ENCODE results near the gene RPN2.

The RPN2 gene

DNA sequence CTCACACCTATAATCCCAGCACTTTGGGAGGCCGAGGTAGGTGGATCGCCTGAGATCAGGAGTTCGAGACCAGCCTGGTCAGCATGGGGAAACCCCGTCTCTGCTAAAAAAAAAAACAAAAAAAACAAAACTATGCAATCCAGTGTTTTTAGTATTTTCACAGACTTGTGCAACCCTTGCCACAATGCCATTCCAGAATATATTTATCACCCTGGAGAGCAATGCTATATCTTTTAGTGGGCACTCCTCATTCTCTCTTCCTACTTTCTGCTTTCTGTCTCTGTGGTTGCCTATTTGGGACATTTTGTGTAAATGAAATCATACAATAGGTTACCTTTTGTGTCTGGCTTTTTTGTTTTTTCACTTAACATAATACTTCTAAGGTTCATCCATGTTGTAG, 39.3 kb downstream of the RPN2 start:
- peaks cover 39% of the 10 kb centered on the region for H3K36me3 Mint-ChIP-seq (ENCODE audit: low read depth)
- H3K27me3 Mint-ChIP-seq (ENCODE audit: low read depth) = no peaks in the 10 kb centered on the region
- no peak for DNase-seq (ENCODE audit: low spot score)
- no peaks in the 10 kb centered on the region for H3K9me3 Mint-ChIP-seq
- H3K4me3 Mint-ChIP-seq = no peak overlapping the region
- H3K27ac Mint-ChIP-seq = no peak overlapping the region
- peaks cover 4% of the 10 kb centered on the region for H3K4me1 Mint-ChIP-seq (ENCODE audit: low read depth)

DNA sequence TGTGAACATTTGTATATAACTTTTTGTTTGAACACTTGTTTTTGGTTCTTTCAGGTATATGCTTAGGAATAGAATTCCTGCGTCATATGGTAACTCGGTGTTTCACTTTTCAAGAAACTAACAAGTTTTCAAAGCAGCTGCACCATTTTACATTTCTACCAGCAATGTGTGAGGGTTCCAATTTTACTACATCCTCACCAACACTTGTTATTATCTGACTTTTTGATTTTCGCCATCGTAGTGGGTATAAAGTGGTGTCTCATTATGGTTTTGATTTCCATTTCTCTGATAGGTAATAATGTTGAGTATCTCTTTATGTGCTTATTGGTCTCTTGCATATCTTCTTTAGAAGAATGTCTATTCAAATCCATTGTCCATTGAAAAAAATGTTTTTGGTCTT, 39.8 kb downstream of the RPN2 start:
- Mint-ChIP-seq H3K4me3 (no peak overlapping the region), H3K27me3 (ENCODE audit: low read depth) (no peaks in the 10 kb centered on the region), H3K4me1 (ENCODE audit: low read depth) (peaks cover 4% of the 10 kb centered on the region), H3K27ac (no peak overlapping the region), H3K9me3 (no peaks in the 10 kb centered on the region), H3K36me3 (ENCODE audit: low read depth) (peaks cover 39% of the 10 kb centered on the region)
- DNase-seq (ENCODE audit: low spot score) = no peak

- Mint-ChIP-seq H3K4me1 (ENCODE audit: low read depth) (peaks cover 4% of the 10 kb centered on the region), H3K27ac (no peak overlapping the region), H3K36me3 (ENCODE audit: low read depth) (peaks cover 40% of the 10 kb centered on the region), H3K4me3 (no peak overlapping the region), H3K9me3 (no peaks in the 10 kb centered on the region), H3K27me3 (ENCODE audit: low read depth) (no peaks in the 10 kb centered on the region)
- no peak for DNase-seq (ENCODE audit: low spot score)
These were observed 40.9 kb downstream of the RPN2 start for GRCh38 chr20:37219751-37220668.

DNA sequence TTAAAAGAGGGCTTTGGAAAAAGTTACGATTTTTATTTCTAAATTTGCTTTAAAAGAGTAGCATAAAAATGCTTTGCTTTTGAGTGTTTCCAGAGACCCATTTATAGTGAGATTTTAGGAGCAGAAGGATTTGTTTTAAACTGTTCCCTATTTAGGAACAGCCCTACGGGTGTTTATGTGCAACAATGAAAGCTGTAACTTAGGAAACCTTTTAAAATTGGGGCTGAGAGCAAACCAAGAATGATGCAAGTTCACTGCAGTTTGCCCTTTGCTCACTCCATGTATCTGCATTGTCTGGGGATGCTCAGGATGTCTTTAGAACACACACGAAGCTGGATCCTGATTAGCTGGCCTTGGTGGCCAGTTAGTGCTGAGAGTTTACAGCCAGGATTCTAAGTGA, 41.6 kb downstream of the RPN2 start:
- Mint-ChIP-seq H3K9me3 (no peaks in the 10 kb centered on the region), H3K4me1 (ENCODE audit: low read depth) (peaks cover 4% of the 10 kb centered on the region), H3K36me3 (ENCODE audit: low read depth) (peaks cover 41% of the 10 kb centered on the region), H3K4me3 (no peak overlapping the region), H3K27ac (no peak overlapping the region), H3K27me3 (ENCODE audit: low read depth) (no peaks in the 10 kb centered on the region)
- no peak for DNase-seq (ENCODE audit: low spot score)

DNA sequence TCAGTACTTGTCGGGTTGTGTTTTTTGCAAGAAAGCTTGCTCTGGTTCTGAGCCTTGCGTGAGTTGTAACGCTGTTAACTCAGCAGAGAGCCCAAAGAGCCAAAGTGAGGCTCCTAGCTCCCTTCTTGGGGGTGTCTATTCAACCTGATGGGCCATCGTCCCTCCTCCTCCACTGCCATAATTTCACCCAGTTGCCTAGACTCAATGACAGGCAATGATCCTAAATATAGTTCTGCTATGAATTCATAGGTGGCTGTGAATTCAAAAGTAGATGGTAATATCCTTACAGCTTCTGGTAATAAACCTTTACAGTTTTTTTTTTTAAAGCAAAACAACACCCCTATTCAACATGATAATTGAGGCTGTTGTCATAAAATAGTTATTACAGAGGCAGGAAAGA, 43.0 kb downstream of the RPN2 start:
- H3K4me3 Mint-ChIP-seq = no peak overlapping the region
- DNase-seq (ENCODE audit: low spot score) = no peak
- peaks cover 39% of the 10 kb centered on the region for H3K36me3 Mint-ChIP-seq (ENCODE audit: low read depth)
- no peak overlapping the region for H3K27ac Mint-ChIP-seq
- no peaks in the 10 kb centered on the region for H3K27me3 Mint-ChIP-seq (ENCODE audit: low read depth)
- H3K9me3 Mint-ChIP-seq = no peaks in the 10 kb centered on the region
- H3K4me1 Mint-ChIP-seq (ENCODE audit: low read depth) = peaks cover 4% of the 10 kb centered on the region

- Mint-ChIP-seq H3K9me3 (no peaks in the 10 kb centered on the region), H3K27ac (no peak overlapping the region), H3K4me1 (ENCODE audit: low read depth) (peaks cover 4% of the 10 kb centered on the region), H3K27me3 (ENCODE audit: low read depth) (no peaks in the 10 kb centered on the region), H3K4me3 (no peak overlapping the region), H3K36me3 (ENCODE audit: low read depth) (peaks cover 45% of the 10 kb centered on the region)
- DNase-seq (ENCODE audit: low spot score) = no peak
These were observed 43.9 kb downstream of the RPN2 start for GRCh38 chr20:37223053-37223452.

DNA sequence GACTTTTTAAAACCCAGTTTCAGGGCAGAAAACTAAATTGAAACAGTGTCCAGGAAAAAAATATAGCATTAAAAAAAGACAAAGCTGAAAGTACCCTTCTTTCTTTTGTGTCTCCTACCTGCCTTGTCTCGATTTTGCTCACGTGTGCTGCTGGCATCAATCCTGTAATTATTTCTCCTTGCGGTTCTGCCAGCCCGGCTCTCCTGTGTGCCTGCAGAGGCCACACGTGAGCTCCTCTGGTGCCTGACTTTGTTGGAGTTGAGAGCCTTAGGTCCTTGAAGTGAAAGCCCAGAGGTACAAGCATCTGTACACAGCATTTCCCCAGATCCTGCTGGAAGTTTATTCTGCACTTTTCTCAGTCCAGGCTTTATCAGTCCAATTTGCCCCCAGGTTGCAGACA, 46.0 kb downstream of the RPN2 start:
- no peak for DNase-seq (ENCODE audit: low spot score)
- peak overlapping the region; percentile 50 for H3K27ac Mint-ChIP-seq
- peaks cover 46% of the 10 kb centered on the region for H3K36me3 Mint-ChIP-seq (ENCODE audit: low read depth)
- H3K9me3 Mint-ChIP-seq = no peaks in the 10 kb centered on the region
- H3K4me3 Mint-ChIP-seq = no peak overlapping the region
- peaks cover 2% of the 10 kb centered on the region for H3K4me1 Mint-ChIP-seq (ENCODE audit: low read depth)
- no peaks in the 10 kb centered on the region for H3K27me3 Mint-ChIP-seq (ENCODE audit: low read depth)

GRCh38 chr20:37226889-37227288, 47.8 kb downstream of the RPN2 start:
- Mint-ChIP-seq H3K36me3 (ENCODE audit: low read depth) (peaks cover 57% of the 10 kb centered on the region), H3K27me3 (ENCODE audit: low read depth) (no peaks in the 10 kb centered on the region), H3K9me3 (no peaks in the 10 kb centered on the region), H3K4me1 (ENCODE audit: low read depth) (no peaks in the 10 kb centered on the region), H3K4me3 (no peak overlapping the region), H3K27ac (no peak overlapping the region)
- no peak for DNase-seq (ENCODE audit: low spot score)

- Mint-ChIP-seq H3K27me3 (ENCODE audit: low read depth) (no peaks in the 10 kb centered on the region), H3K27ac (no peak overlapping the region), H3K36me3 (ENCODE audit: low read depth) (peaks cover 67% of the 10 kb centered on the region), H3K4me1 (ENCODE audit: low read depth) (no peaks in the 10 kb centered on the region), H3K4me3 (no peak overlapping the region), H3K9me3 (no peaks in the 10 kb centered on the region)
- DNase-seq (ENCODE audit: low spot score) = no peak
These were observed 49.0 kb downstream of the RPN2 start for GRCh38 chr20:37228082-37228481.

GRCh38 chr20:37228656-37229055, 49.5 kb downstream of the RPN2 start:
- no peak overlapping the region for H3K27ac Mint-ChIP-seq
- DNase-seq (ENCODE audit: low spot score) = no peak
- no peaks in the 10 kb centered on the region for H3K27me3 Mint-ChIP-seq (ENCODE audit: low read depth)
- no peak overlapping the region for H3K4me3 Mint-ChIP-seq
- H3K4me1 Mint-ChIP-seq (ENCODE audit: low read depth) = no peaks in the 10 kb centered on the region
- peaks cover 66% of the 10 kb centered on the region for H3K36me3 Mint-ChIP-seq (ENCODE audit: low read depth)
- H3K9me3 Mint-ChIP-seq = no peaks in the 10 kb centered on the region

GRCh38 chr20:37229357-37229756, 50.2 kb downstream of the RPN2 start:
- Mint-ChIP-seq H3K4me3 (no peak overlapping the region), H3K36me3 (ENCODE audit: low read depth) (peaks cover 63% of the 10 kb centered on the region), H3K9me3 (no peaks in the 10 kb centered on the region), H3K27ac (no peak overlapping the region), H3K27me3 (ENCODE audit: low read depth) (no peaks in the 10 kb centered on the region), H3K4me1 (ENCODE audit: low read depth) (no peaks in the 10 kb centered on the region)
- DNase-seq (ENCODE audit: low spot score) = no peak

DNA sequence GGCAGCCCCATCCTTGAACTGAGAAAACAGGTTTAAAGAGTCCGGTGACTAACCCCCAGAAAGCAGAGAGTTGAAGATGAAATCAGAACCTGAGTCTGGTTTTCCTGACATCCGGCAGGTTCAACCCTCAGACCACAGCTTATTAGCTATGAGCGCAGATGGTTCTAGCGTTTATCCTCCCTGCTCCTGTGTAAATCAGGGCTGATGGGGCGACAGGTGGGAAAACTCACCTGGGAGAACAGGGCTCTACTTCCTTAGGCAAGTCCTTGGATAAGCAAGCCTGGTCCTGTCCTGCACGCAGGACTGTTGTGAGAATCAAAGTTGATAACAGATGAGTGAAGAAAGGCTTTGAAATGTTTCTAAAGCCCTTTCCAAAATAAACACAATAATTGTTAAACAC, 51.1 kb downstream of the RPN2 start:
- Mint-ChIP-seq H3K4me1 (ENCODE audit: low read depth) (no peaks in the 10 kb centered on the region), H3K27ac (no peak overlapping the region), H3K9me3 (no peaks in the 10 kb centered on the region), H3K27me3 (ENCODE audit: low read depth) (no peaks in the 10 kb centered on the region), H3K36me3 (ENCODE audit: low read depth) (peaks cover 63% of the 10 kb centered on the region), H3K4me3 (no peak overlapping the region)
- no peak for DNase-seq (ENCODE audit: low spot score)

DNA sequence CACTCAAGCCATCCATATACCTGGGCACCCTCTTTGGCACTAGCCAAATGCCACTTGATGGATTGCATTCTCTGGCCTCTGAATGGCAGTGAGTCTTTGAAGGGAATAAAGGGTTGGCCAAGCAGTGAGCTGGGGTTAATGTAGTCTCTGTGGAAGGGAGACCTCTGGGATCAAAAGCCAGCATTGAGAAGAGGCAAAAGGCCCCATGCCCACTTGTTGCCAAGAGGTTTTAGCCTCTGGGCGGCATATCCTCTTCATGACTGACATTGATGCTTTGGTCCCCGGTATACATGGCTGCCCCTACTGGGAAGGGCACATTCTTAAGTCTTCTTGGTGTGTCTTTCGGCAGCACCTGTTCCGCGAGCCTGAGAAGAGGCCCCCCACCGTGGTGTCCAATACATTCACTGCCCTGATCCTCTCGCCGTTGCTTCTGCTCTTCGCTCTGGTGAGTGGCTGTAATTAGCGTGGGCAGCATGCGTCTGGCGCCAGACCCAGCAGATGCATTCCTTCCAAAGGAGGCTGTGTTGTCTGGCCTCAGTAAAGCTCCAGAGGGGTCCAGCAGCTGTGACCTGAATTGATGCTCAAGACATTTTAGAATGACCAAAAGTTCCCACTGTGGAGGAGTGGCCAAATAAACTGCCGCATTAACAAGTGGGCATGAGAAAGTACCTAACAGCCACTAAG, 53.0 kb downstream of the RPN2 start:
- H3K27ac Mint-ChIP-seq = no peak overlapping the region
- H3K4me1 Mint-ChIP-seq (ENCODE audit: low read depth) = no peaks in the 10 kb centered on the region
- H3K36me3 Mint-ChIP-seq (ENCODE audit: low read depth) = peaks cover 66% of the 10 kb centered on the region
- H3K4me3 Mint-ChIP-seq = no peak overlapping the region
- H3K9me3 Mint-ChIP-seq = no peaks in the 10 kb centered on the region
- no peak for DNase-seq (ENCODE audit: low spot score)
- no peaks in the 10 kb centered on the region for H3K27me3 Mint-ChIP-seq (ENCODE audit: low read depth)

- no peak for DNase-seq (ENCODE audit: low spot score)
- Mint-ChIP-seq H3K27me3 (ENCODE audit: low read depth) (no peaks in the 10 kb centered on the region), H3K27ac (no peak overlapping the region), H3K4me3 (no peak overlapping the region), H3K9me3 (no peaks in the 10 kb centered on the region), H3K4me1 (ENCODE audit: low read depth) (no peaks in the 10 kb centered on the region), H3K36me3 (ENCODE audit: low read depth) (peaks cover 65% of the 10 kb centered on the region)
These were observed 54.6 kb downstream of the RPN2 start for GRCh38 chr20:37233548-37234253.

All from T-helper 2 cell treated with Interferon-gamma antibody and Interleukin-4, amounts not matched to agents 5 μg/mL and 100 μg/mL, for 36 hours (primary cell).